BE2C (cell line): ENCODE data around the gene CCL18.
"Not testable (repeated sequence)": the region's sequence is repeated elsewhere in the genome, so short reads cannot be mapped to it uniquely, and the experiment has no call there.

Experiments used
- DNase-seq: peaks from one replicate; pipeline ENCODE4 v3.0.0-alpha.2; 2020
- H3K27me3 ChIP-seq: fragments of 250-450 bp; sonication (Bioruptor Pico); 2 replicates; pipeline ENCODE4 v1.5.1; 2020; ENCODE audit warnings: mild to moderate bottlenecking
- H3K36me3 ChIP-seq: fragments of 250-450 bp; sonication (Bioruptor Pico); 2 replicates; pipeline ENCODE4 v1.5.1; 2020; ENCODE audit warnings: mild to moderate bottlenecking
- H3K4me1 ChIP-seq: fragments of 250-450 bp; sonication (Bioruptor Pico); 2 replicates; pipeline ENCODE4 v1.5.1; 2020
- H3K4me3 ChIP-seq: 2 replicates; pipeline ENCODE4 v1.5.1; 2011; ENCODE audit warnings: low read depth, low read length
- H3K9me3 ChIP-seq: fragments of 250-450 bp; sonication (Bioruptor Pico); 2 replicates; pipeline ENCODE4 v1.5.1; 2020
- CTCF ChIP-seq: IDR thresholded peaks from 2 replicates; pipeline ENCODE4 v1.5.1; 2012; ENCODE audit warnings: mild to moderate bottlenecking, low read depth, low read length

Gene CCL18

GRCh38 chr17:36074365-36074764, 10.3 kb downstream of the CCL18 start:
- no peak for TF ChIP-seq CTCF
- Histone ChIP-seq H3K4me3 (no peak overlapping the region), H3K36me3 (no peaks in the 10 kb centered on the region), H3K9me3 (no peaks in the 10 kb centered on the region), H3K27me3 (peaks cover 40% of the 10 kb centered on the region), H3K4me1 (no peaks in the 10 kb centered on the region; the same call in 1 of the 2 replicates)
- no peak for DNase-seq

GRCh38 chr17:36081681-36082471, 17.8 kb downstream of the CCL18 start:
- not testable (repeated sequence) for H3K36me3 ChIP-seq, H3K27me3 ChIP-seq, H3K4me1 ChIP-seq, H3K4me3 ChIP-seq, DNase-seq, H3K9me3 ChIP-seq

GRCh38 chr17:36082482-36083120, 18.5 kb downstream of the CCL18 start:
- H3K4me3 ChIP-seq, H3K27me3 ChIP-seq, DNase-seq: not testable (repeated sequence)

DNA sequence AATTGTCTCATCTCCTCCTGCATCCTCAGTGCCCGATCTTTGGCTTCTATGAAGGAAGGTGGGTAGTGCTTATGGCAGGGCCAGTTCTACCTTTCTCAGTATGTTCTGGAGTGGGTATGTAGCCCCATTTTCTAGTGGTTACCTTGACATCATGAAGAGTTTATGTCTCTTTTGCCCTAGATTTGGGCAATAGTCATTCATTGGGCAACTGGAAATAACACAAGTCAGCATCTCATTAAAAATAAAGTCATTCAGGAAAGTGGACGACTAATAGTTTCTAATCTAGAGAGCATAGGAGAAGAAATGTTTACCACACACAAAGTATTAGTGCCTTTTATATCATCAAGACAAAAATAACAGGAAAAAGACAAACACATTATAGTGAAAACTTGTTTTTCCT, 19.6 kb downstream of the CCL18 start:
- not testable (repeated sequence) for H3K27me3 ChIP-seq, DNase-seq, H3K9me3 ChIP-seq, H3K4me1 ChIP-seq, H3K4me3 ChIP-seq, H3K36me3 ChIP-seq

More at GRCh38 chr17:36082482-36083120, 18.5 kb downstream of the CCL18 start:
- H3K36me3 ChIP-seq, H3K9me3 ChIP-seq, H3K4me1 ChIP-seq: not testable (repeated sequence)

DNA sequence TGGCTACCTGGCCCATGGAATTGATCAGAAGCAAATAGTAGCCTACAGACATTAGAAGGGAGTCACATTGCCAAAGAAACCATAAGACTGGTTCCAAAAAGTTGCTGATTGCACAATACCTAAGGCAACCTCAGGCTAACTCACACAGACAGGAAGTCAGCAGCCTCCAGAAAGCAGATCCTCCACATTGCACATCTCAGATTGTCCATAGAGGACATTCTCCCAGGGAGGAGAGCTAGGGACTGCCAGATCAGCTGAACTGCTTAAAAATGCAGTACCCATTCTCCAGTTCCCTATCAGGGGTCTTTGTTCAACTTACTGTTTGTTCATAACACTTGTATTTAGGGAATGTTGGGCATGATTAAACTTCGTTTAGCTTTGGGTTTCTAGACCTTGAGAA, 21.7 kb downstream of the CCL18 start:
- H3K4me3 ChIP-seq: no peak overlapping the region
- no peak for DNase-seq
- no peaks in the 10 kb centered on the region for H3K36me3 ChIP-seq
- no peak for TF ChIP-seq CTCF
- peaks cover 11% of the 10 kb centered on the region; the same call in 1 of the 2 replicates for H3K27me3 ChIP-seq
- H3K9me3 ChIP-seq: no peaks in the 10 kb centered on the region
- no peaks in the 10 kb centered on the region for H3K4me1 ChIP-seq

- no peak for TF ChIP-seq CTCF
- Histone ChIP-seq H3K9me3 (no peaks in the 10 kb centered on the region), H3K4me3 (no peak overlapping the region), H3K27me3 (peaks cover 17% of the 10 kb centered on the region; the same call in 1 of the 2 replicates), H3K4me1 (no peaks in the 10 kb centered on the region), H3K36me3 (no peaks in the 10 kb centered on the region)
- no peak for DNase-seq
Measured at GRCh38 chr17:36086791-36087190, 22.7 kb downstream of the CCL18 start.

- not testable (repeated sequence) for H3K9me3 ChIP-seq, DNase-seq, H3K4me3 ChIP-seq, H3K4me1 ChIP-seq, H3K36me3 ChIP-seq
- H3K27me3 ChIP-seq: peaks cover 21% of the 10 kb centered on the region; the same call in 1 of the 2 replicates
Measured at GRCh38 chr17:36087471-36087870, 23.4 kb downstream of the CCL18 start.

DNA sequence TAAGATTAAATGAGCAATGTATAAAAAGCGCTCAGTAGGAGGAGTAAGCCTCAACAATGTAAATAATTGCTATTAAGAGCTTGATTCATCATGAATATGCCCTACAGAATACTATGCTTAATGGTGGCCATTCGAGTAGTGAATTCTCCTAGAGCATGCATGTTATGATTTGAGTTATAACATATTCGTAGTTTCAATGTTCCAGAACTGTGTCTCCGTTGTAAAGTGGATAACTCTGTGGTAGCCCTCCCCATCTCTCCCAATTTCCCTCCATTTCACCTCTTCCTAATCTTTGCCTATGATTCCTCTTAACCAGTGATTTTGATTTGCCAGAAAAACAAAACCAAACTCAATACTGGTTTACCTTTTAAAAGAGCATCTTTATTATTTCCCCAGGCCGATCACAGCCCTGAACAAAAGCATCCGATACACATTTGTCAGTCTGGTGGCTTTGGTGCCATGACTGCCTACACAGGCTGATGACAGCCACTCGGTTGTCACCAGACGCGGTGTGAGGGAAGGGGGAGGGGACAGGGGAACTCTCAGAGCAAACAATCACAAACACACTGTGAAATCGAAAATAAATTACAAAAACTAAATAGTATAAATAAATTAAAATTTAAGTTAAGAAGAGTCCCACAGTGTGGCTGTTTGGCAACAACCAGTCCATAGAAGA, 24.0 kb downstream of the CCL18 start:
- peaks cover 21% of the 10 kb centered on the region; the same call in 1 of the 2 replicates for H3K27me3 ChIP-seq
- not testable (repeated sequence) for H3K9me3 ChIP-seq, DNase-seq, H3K36me3 ChIP-seq, H3K4me3 ChIP-seq, H3K4me1 ChIP-seq
